OCI-LY1 (cell line): ENCODE measurements around the gene NBEA.
"Not testable (repeated sequence)": the region's sequence is repeated elsewhere in the genome, so short reads cannot be mapped to it uniquely, and the experiment has no call there.

ENCODE experiments used
- H2AFZ ChIP-seq: fragments of 200-600 bp; sonication (generic), shearing (Covaris generic); 2 replicates; pipeline ENCODE4 v1.6.0; 2014; ENCODE audit warnings: antibody characterized with exemption, mild to moderate bottlenecking, low read length
- H3F3A ChIP-seq: fragments of 200-600 bp; sonication (generic), shearing (Covaris generic); 2 replicates; pipeline ENCODE4 v1.6.0; 2014; ENCODE audit warnings: mild to moderate bottlenecking, antibody characterized with exemption, low read length, moderate library complexity; ENCODE audit not compliant: insufficient read depth
- H3K27ac ChIP-seq: fragments of 200-600 bp; sonication (generic); 2 replicates; pipeline ENCODE4 v1.5.1; 2014; ENCODE audit warnings: low read length, mixed run types, mild to moderate bottlenecking, low read depth; ENCODE audit not compliant: poor library complexity, severe bottlenecking
- H3K27me3 ChIP-seq: fragments of 200-600 bp; sonication (generic); 2 replicates; pipeline ENCODE4 v1.6.0; 2014; ENCODE audit warnings: antibody characterized with exemption, mild to moderate bottlenecking, low read length, moderate library complexity; ENCODE audit not compliant: insufficient read depth
- H3K36me3 ChIP-seq: fragments of 200-600 bp; sonication (generic); 2 replicates; pipeline ENCODE4 v1.6.1; 2014; ENCODE audit warnings: mild to moderate bottlenecking, antibody characterized with exemption, low read length, moderate library complexity, mixed read lengths; ENCODE audit not compliant: insufficient read depth
- H3K4me1 ChIP-seq: fragments of 200-600 bp; sonication (generic); 2 replicates; pipeline ENCODE4 v1.5.1; 2014; ENCODE audit warnings: mild to moderate bottlenecking, low read length, moderate library complexity; ENCODE audit not compliant: insufficient read depth, severe bottlenecking
- H3K4me2 ChIP-seq: fragments of 200-600 bp; sonication (generic), shearing (Covaris generic); 2 replicates; pipeline ENCODE4 v1.6.1; 2014; ENCODE audit warnings: low read length
- H3K4me3 ChIP-seq: fragments of 200-600 bp; sonication (generic); 2 replicates; pipeline ENCODE4 v1.5.1; 2014; ENCODE audit warnings: low read length, low read depth, mild to moderate bottlenecking, mixed read lengths; ENCODE audit not compliant: poor library complexity, severe bottlenecking
- H3K79me2 ChIP-seq: fragments of 200-600 bp; shearing (Covaris generic); 2 replicates; pipeline ENCODE4 v1.6.1; 2016; ENCODE audit warnings: mixed run types, low read length, mixed read lengths; ENCODE audit not compliant: insufficient read depth
- H3K9ac ChIP-seq: fragments of 200-600 bp; sonication (generic), shearing (Covaris generic); 2 replicates; pipeline ENCODE4 v1.6.1; 2014; ENCODE audit warnings: mild to moderate bottlenecking, low read length, mixed read lengths
- H3K9me2 ChIP-seq: fragments of 200-600 bp; sonication (generic), shearing (Covaris generic); 2 replicates; pipeline ENCODE4 v1.6.1; 2014; ENCODE audit warnings: low read depth, mild to moderate bottlenecking, low read length, mixed read lengths
- H3K9me3 ChIP-seq: fragments of 200-600 bp; shearing (Covaris generic); 2 replicates; pipeline ENCODE4 v1.6.1; 2014; ENCODE audit warnings: low read length, mixed read lengths
- H4K20me1 ChIP-seq: fragments of 200-600 bp; sonication (generic), shearing (Covaris generic); 2 replicates; pipeline ENCODE4 v1.6.0; 2016; ENCODE audit warnings: mild to moderate bottlenecking, low read length; ENCODE audit not compliant: insufficient read depth
- EZH2 ChIP-seq: fragments of 200-600 bp; sonication (generic), shearing (Covaris generic); IDR thresholded peaks from 2 replicates; pipeline ENCODE4 v1.8.0; 2017; ENCODE audit warnings: borderline replicate concordance, mixed run types, mild to moderate bottlenecking, antibody characterized with exemption, low read length, moderate library complexity, mixed read lengths
- TF ChIP-seq, protein P1 (sequence below): fragments of 200-600 bp; sonication (generic), shearing (Covaris generic); IDR thresholded peaks from 2 replicates; pipeline ENCODE4 v1.5.1; 2017; ENCODE audit warnings: mild to moderate bottlenecking, antibody characterized with exemption, low read length, moderate library complexity, mixed read lengths

Gene NBEA

DNA sequence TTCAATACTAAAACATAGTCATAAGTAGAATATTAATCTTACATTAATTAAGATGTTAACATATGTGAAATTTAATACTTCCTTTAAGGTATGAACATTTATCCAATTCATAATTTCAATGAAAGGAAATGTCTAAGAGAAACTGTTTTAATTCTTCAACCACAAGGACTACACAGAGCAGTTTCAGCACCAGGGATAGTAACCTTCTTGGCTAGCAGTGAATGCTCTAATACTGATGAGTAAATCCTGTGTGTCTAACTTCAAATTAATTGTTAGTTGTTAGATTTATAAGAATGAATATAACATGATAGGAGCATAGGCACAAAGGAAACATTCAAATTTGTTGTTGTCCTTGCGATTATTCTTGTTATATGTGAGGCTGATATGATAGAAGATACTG lies 15.6 kb upstream of the NBEA start:
- Histone ChIP-seq H4K20me1 (no peaks in the 10 kb centered on the region), H3K4me1 (no peaks in the 10 kb centered on the region), H3K4me3 (no peak overlapping the region), H2AFZ (no peak overlapping the region), H3K27me3 (no peaks in the 10 kb centered on the region), H3K9me2 (no peaks in the 10 kb centered on the region), H3K79me2 (no peaks in the 10 kb centered on the region), H3K27ac (no peak overlapping the region), H3K9me3 (no peaks in the 10 kb centered on the region), H3K9ac (no peak overlapping the region), H3F3A (no peaks in the 10 kb centered on the region), H3K4me2 (no peak overlapping the region), H3K36me3 (no peaks in the 10 kb centered on the region)
- TF ChIP-seq EZH2: no peak
- TF ChIP-seq, protein P1, sequence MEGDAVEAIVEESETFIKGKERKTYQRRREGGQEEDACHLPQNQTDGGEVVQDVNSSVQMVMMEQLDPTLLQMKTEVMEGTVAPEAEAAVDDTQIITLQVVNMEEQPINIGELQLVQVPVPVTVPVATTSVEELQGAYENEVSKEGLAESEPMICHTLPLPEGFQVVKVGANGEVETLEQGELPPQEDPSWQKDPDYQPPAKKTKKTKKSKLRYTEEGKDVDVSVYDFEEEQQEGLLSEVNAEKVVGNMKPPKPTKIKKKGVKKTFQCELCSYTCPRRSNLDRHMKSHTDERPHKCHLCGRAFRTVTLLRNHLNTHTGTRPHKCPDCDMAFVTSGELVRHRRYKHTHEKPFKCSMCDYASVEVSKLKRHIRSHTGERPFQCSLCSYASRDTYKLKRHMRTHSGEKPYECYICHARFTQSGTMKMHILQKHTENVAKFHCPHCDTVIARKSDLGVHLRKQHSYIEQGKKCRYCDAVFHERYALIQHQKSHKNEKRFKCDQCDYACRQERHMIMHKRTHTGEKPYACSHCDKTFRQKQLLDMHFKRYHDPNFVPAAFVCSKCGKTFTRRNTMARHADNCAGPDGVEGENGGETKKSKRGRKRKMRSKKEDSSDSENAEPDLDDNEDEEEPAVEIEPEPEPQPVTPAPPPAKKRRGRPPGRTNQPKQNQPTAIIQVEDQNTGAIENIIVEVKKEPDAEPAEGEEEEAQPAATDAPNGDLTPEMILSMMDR: no peak

DNA sequence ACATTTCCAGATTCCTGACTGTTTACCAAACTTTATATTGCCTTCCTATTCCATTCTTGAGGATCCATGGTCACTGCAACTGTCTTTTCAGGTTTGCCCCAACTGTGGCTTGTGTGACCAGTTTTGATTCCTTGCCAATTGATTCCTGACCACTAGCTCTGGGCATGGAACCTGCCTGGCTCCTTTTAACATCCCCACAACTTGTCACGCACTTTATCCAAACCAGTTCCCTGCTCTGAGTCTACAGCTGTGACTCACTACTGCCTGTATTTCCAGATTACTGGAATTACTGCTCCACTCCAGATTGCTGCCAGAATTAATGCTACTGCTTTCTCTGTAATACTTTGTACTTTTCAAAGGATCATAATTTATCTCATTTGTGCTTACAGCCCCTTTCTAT lies 13.4 kb upstream of the NBEA start:
- not testable (repeated sequence) for H3K36me3 ChIP-seq, H3F3A ChIP-seq, H3K27me3 ChIP-seq, H2AFZ ChIP-seq, H3K9ac ChIP-seq, H3K9me3 ChIP-seq, H3K9me2 ChIP-seq, H3K4me3 ChIP-seq, H3K27ac ChIP-seq, H3K79me2 ChIP-seq, H4K20me1 ChIP-seq, H3K4me1 ChIP-seq, H3K4me2 ChIP-seq

DNA sequence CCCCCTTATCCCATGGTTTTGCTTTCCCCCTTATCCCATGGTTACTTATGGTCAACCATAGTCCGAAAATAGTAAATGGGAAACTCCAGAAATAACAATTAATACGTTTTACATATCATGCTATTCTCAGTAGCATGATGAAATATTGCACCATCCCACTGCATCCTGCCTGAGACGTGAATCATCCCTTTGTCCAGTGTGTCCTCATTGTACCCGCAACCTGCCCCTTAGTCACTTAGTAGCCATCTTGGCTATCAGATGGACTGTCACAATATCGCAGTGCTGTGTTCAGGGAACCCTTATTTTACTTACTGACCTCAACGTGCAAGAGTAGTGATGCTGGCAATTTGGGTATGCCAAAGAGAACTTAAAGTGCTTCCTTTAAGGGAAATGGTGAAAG lies 10.5 kb upstream of the NBEA start:
- no peaks in the 10 kb centered on the region for H3K27me3 ChIP-seq
- no peaks in the 10 kb centered on the region for H3K4me1 ChIP-seq
- no peaks in the 10 kb centered on the region for H4K20me1 ChIP-seq
- H3K9me3 ChIP-seq: no peaks in the 10 kb centered on the region
- no peaks in the 10 kb centered on the region for H3K79me2 ChIP-seq
- no peak for TF ChIP-seq EZH2
- TF ChIP-seq, protein P1: no peak
- no peak overlapping the region for H3K9ac ChIP-seq
- H3K4me3 ChIP-seq: no peak overlapping the region
- no peak overlapping the region for H3K27ac ChIP-seq
- no peaks in the 10 kb centered on the region for H3F3A ChIP-seq
- no peaks in the 10 kb centered on the region for H3K36me3 ChIP-seq
- H2AFZ ChIP-seq: no peak overlapping the region
- no peaks in the 10 kb centered on the region for H3K9me2 ChIP-seq
- no peak overlapping the region for H3K4me2 ChIP-seq

DNA sequence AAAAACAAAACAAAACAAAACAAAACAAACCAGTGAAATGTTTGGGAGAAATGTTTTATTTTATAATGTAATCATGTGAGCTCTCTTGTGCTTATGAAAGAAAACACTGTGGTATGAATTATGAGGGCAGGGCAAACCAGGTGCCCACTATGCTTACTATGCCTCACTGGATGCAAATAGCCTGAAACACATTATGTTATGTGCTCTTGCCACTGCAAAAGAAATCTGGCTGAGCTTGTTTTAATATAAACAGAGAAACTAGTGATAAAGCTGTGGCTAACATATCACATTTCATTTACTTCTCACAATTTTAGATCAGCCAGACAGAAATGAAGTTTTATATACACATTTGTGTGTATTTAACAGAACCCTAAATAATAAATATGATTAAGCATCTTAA lies 8.7 kb upstream of the NBEA start:
- H3K79me2 ChIP-seq: no peaks in the 10 kb centered on the region
- H3K4me1 ChIP-seq: no peaks in the 10 kb centered on the region
- no peaks in the 10 kb centered on the region for H3K9me3 ChIP-seq
- no peak overlapping the region for H3K27ac ChIP-seq
- no peaks in the 10 kb centered on the region for H3K9me2 ChIP-seq
- no peak overlapping the region for H2AFZ ChIP-seq
- no peaks in the 10 kb centered on the region for H4K20me1 ChIP-seq
- H3F3A ChIP-seq: no peaks in the 10 kb centered on the region
- no peaks in the 10 kb centered on the region for H3K27me3 ChIP-seq
- no peak overlapping the region for H3K4me2 ChIP-seq
- no peak overlapping the region for H3K9ac ChIP-seq
- TF ChIP-seq EZH2: no peak
- TF ChIP-seq, protein P1: no peak
- no peaks in the 10 kb centered on the region for H3K36me3 ChIP-seq
- no peak overlapping the region for H3K4me3 ChIP-seq
